Lower leg skin (tissue), 4 donors: ENCODE results near the gene CRTC3. TPM values are rescaled to one million over a fixed set of nuclear protein-coding genes. Genes with fewer than 3 reads are reported as not detected.

Experiments used
- DNase-seq, 2 donors: peaks; one replicate each; pipeline ENCODE4 v3.0.0-alpha.2; 2019; ENCODE audit warnings: low spot score in 2 of 2
- H3K4me3 ChIP-seq: fragments of 200-600 bp; sonication (generic); 2 replicates; pipeline ENCODE4 v1.5.1; 2017; ENCODE audit warnings: mild to moderate bottlenecking, low read depth; ENCODE audit not compliant: poor library complexity, severe bottlenecking
- CTCF ChIP-seq, 3 donors: fragments of 450-650 bp; IDR thresholded peaks; one replicate each; pipeline ENCODE4 v1.5.1; 2016; ENCODE audit warnings: antibody characterized with exemption in 3 of 3, mild to moderate bottlenecking in 3 of 3, moderate library complexity in 2 of 3
- POLR2A ChIP-seq, 2 donors: fragments of 450-650 bp; IDR thresholded peaks; one replicate each; pipeline ENCODE4 v1.6.1; 2016 to 2017; ENCODE audit warnings: antibody characterized with exemption in 2 of 2, mild to moderate bottlenecking in 1 of 2, moderate library complexity in 1 of 2
- WGBS, 2 donors: methylation state at CpG; one replicate each; pipeline ENCODE4 v1.1.5; 2018; 5-methylcytosine and 5-hydroxymethylcytosine counted together
- intact Hi-C: fragments of 100-400 bp; cut with DNase I; formaldehyde crosslinking; loops from one replicate; pipeline ENCODE4 v1.15.0; 2023; ENCODE audit warnings: low total_unique reads
- total RNA-seq, 4 donors: library from RNA; depleted of rRNA; stranded (reverse); fragments of >200 nt; gene quantifications; one replicate each; pipeline ENCODE4 v1.1.0, GENCODE V29; 2016

The CRTC3 gene
- total RNA-seq, 4 donors from 2014 or later = 27.3 to 32.5 (median 28.9) TPM

- H3K4me3 ChIP-seq = no peak overlapping the region
- TF ChIP-seq CTCF (IDR thresholded peaks at IDR 0.05) (no peak), POLR2A (IDR thresholded peaks at IDR 0.05) (no peak)
- 40 to 47% methylated on average over 6 of the region's 6 CpGs for WGBS, 2 donors
- DNase-seq = no peak
- intact Hi-C loops = no loop called here
Observed at GRCh38 chr15:90680371-90680935, 150.7 kb downstream of the CRTC3 start.

- H3K4me3 ChIP-seq = no peak overlapping the region
- DNase-seq = no peak
- TF ChIP-seq POLR2A (IDR thresholded peaks at IDR 0.05) (no peak), CTCF (IDR thresholded peaks at IDR 0.05) (no peak)
- intact Hi-C loops = no loop called here
- WGBS, 2 donors = 81 to 100% methylated on average over 1 of the region's 1 CpG
Observed at GRCh38 chr15:90681056-90681455, 151.3 kb downstream of the CRTC3 start.

GRCh38 chr15:90681480-90681879 is 151.8 kb downstream of the CRTC3 start:
- TF ChIP-seq POLR2A (IDR thresholded peaks at IDR 0.05) = no peak
- no peak for TF ChIP-seq CTCF (IDR thresholded peaks at IDR 0.05)
- H3K4me3 ChIP-seq = no peak overlapping the region
- 89 to 90% methylated on average over 9 of the region's 9 CpGs for WGBS, 2 donors
- DNase-seq = no peak
- intact Hi-C loops = no loop called here

GRCh38 chr15:90683371-90683770 is 153.6 kb downstream of the CRTC3 start:
- intact Hi-C loops = no loop called here

GRCh38 chr15:90683876-90684275 is 154.2 kb downstream of the CRTC3 start:
- H3K4me3 ChIP-seq = no peak overlapping the region
- TF ChIP-seq CTCF (IDR thresholded peaks at IDR 0.05) = no peak
- no peak for TF ChIP-seq POLR2A (IDR thresholded peaks at IDR 0.05)
- intact Hi-C loops = no loop called here
- no peak for DNase-seq
- 91 to 92% methylated on average over 4 of the region's 4 CpGs for WGBS, 2 donors

More at GRCh38 chr15:90683371-90683770, 153.6 kb downstream of the CRTC3 start:
- TF ChIP-seq POLR2A (IDR thresholded peaks at IDR 0.05) = no peak
- no peak for TF ChIP-seq CTCF (IDR thresholded peaks at IDR 0.05)
- WGBS, 2 donors = 79 to 83% methylated on average over 10 of the region's 10 CpGs
- no peak overlapping the region for H3K4me3 ChIP-seq
- DNase-seq = no peak

GRCh38 chr15:90684281-90684680 is 154.6 kb downstream of the CRTC3 start:
- intact Hi-C loops = no loop called here
- whole genome bisulfite sequencing, 2 donors = 89 to 95% methylated on average over 5 of the region's 5 CpGs

More at GRCh38 chr15:90684281-90684680, 154.6 kb downstream of the CRTC3 start:
- DNase-seq = no peak
- no peak for TF ChIP-seq CTCF (IDR thresholded peaks at IDR 0.05)
- no peak for TF ChIP-seq POLR2A (IDR thresholded peaks at IDR 0.05)
- H3K4me3 ChIP-seq = no peak overlapping the region
